Mesenchymal stem cell (in vitro differentiated cells and primary cell): ENCODE results near the gene TP53TG5.
A peak's percentile ranks its signal among the peaks of the same experiment; 100 is the strongest.

Source experiments
- DNase-seq: peaks from one replicate; pipeline ENCODE4 v3.0.0-alpha.2; 2013
- H2AFZ ChIP-seq: one replicate; pipeline ENCODE4 v1.6.1; 2013; ENCODE audit warnings: low read depth, mild to moderate bottlenecking, control low read depth, inconsistent platforms, low read length, moderate library complexity
- H2AK5ac ChIP-seq: 2 replicates; pipeline ENCODE4 v1.6.1; 2013; ENCODE audit warnings: low read length, moderate library complexity, mild to moderate bottlenecking, inconsistent platforms; ENCODE audit not compliant: severe bottlenecking
- H2BK120ac ChIP-seq: one replicate; pipeline ENCODE4 v1.6.1; 2013; ENCODE audit warnings: low read depth, mild to moderate bottlenecking, inconsistent platforms, low read length, moderate library complexity
- H2BK12ac ChIP-seq, 2 experiments: one replicate each; pipeline ENCODE4 v1.6.1; 2013; ENCODE audit warnings: inconsistent platforms in 2 of 2, low read length in 2 of 2, mild to moderate bottlenecking in 2 of 2, moderate library complexity in 2 of 2, control low read depth in 1 of 2
- H2BK15ac ChIP-seq: one replicate; pipeline ENCODE4 v1.6.1; 2013; ENCODE audit warnings: mild to moderate bottlenecking, low read depth, inconsistent platforms; ENCODE audit not compliant: poor library complexity, severe bottlenecking
- H2BK5ac ChIP-seq: 2 replicates; pipeline ENCODE4 v1.6.1; 2013; ENCODE audit warnings: low read depth, mild to moderate bottlenecking, low read length, control low read depth, inconsistent platforms; ENCODE audit not compliant: poor library complexity, severe bottlenecking
- H3K14ac ChIP-seq, 2 experiments: one replicate each; pipeline ENCODE4 v1.6.1; 2013; ENCODE audit warnings: inconsistent platforms in 2 of 2, low read length in 2 of 2, control low read depth in 1 of 2, mild to moderate bottlenecking in 1 of 2, moderate library complexity in 1 of 2
- H3K18ac ChIP-seq, 2 experiments: one replicate each; pipeline ENCODE4 v1.6.1; 2013; ENCODE audit warnings: inconsistent platforms in 2 of 2, low read length in 2 of 2, control low read depth in 1 of 2, low read depth in 1 of 2, mild to moderate bottlenecking in 1 of 2
- H3K23ac ChIP-seq, 2 experiments: one replicate each; pipeline ENCODE4 v1.6.1; 2013; ENCODE audit warnings: inconsistent platforms in 2 of 2, low read length in 2 of 2, mild to moderate bottlenecking in 2 of 2, moderate library complexity in 2 of 2, control low read depth in 1 of 2
- H3K27ac ChIP-seq: 2 replicates; pipeline ENCODE4 v1.5.1; 2013; ENCODE audit warnings: mild to moderate bottlenecking, moderate library complexity, low read length, control low read depth, inconsistent platforms; ENCODE audit not compliant: poor library complexity, severe bottlenecking
- H3K27me3 ChIP-seq, 2 experiments: 2 replicates each; pipeline versions ENCODE4 v1.6.1 to v1.7.0; 2013; ENCODE audit warnings: low read length in 2 of 2, mild to moderate bottlenecking in 2 of 2, moderate library complexity in 2 of 2, control low read depth in 1 of 2, inconsistent platforms in 1 of 2; ENCODE audit not compliant: control insufficient read depth in 1 of 2, insufficient read depth in 1 of 2
- H3K36me3 ChIP-seq, 2 experiments: 2 replicates each; pipeline versions ENCODE4 v1.6.1 to v1.7.0; 2013; ENCODE audit warnings: low read length in 2 of 2, control low read depth in 1 of 2, inconsistent platforms in 1 of 2, low read depth in 1 of 2, mild to moderate bottlenecking in 1 of 2; ENCODE audit not compliant: insufficient read depth in 2 of 2, control insufficient read depth in 1 of 2
- H3K4ac ChIP-seq, 2 experiments: one replicate each; pipeline ENCODE4 v1.6.1; 2013; ENCODE audit warnings: inconsistent platforms in 2 of 2, low read length in 2 of 2, mild to moderate bottlenecking in 2 of 2, moderate library complexity in 2 of 2, control low read depth in 1 of 2, low read depth in 1 of 2
- H3K4me1 ChIP-seq: 2 replicates; pipeline ENCODE4 v1.6.1; 2013; ENCODE audit warnings: low read depth, low read length, control low read depth; ENCODE audit not compliant: control insufficient read depth, insufficient read depth
- H3K4me2 ChIP-seq: 2 replicates; pipeline ENCODE4 v1.6.1; 2013; ENCODE audit warnings: low read length, mild to moderate bottlenecking, inconsistent platforms; ENCODE audit not compliant: poor library complexity, severe bottlenecking
- H3K4me3 ChIP-seq, 2 experiments: 2 replicates each; pipeline versions ENCODE4 v1.5.1 to v1.7.0; 2013; ENCODE audit warnings: low read length in 2 of 2, mild to moderate bottlenecking in 2 of 2, control low read depth in 1 of 2, low read depth in 1 of 2; ENCODE audit not compliant: insufficient read depth in 1 of 2
- H3K79me1 ChIP-seq: replicated peaks from 2 replicates; pipeline ENCODE4 v1.6.1; 2013; ENCODE audit warnings: mild to moderate bottlenecking, control low read depth, low read length, inconsistent platforms; ENCODE audit not compliant: poor library complexity, severe bottlenecking
- H3K9ac ChIP-seq: 2 replicates; pipeline ENCODE4 v1.7.0; 2013; ENCODE audit warnings: mild to moderate bottlenecking, low read length, moderate library complexity
- H3K9me3 ChIP-seq: 2 replicates; pipeline ENCODE4 v1.7.0; 2013; ENCODE audit warnings: mild to moderate bottlenecking, low read length; ENCODE audit not compliant: control insufficient read depth
- H4K8ac ChIP-seq: one replicate; pipeline ENCODE4 v1.6.1; 2013; ENCODE audit warnings: inconsistent platforms, mild to moderate bottlenecking, low read length, moderate library complexity
- H4K91ac ChIP-seq: one replicate; pipeline ENCODE4 v1.6.1; 2013; ENCODE audit warnings: mild to moderate bottlenecking, low read length, inconsistent platforms
- WGBS: methylation state at CpG from one replicate; pipeline ENCODE4 v1.1.7; 2013; ENCODE audit warnings: mixed read lengths; 5-methylcytosine and 5-hydroxymethylcytosine counted together

TP53TG5 gene

GRCh38 chr20:45374101-45374467 lies 4.0 kb downstream of the TP53TG5 start:
- Histone ChIP-seq H2BK12ac (no peak overlapping the region), H2AFZ (no peak overlapping the region), H3K4me2 (peak overlapping the region; percentile 57), H3K9me3 (no peaks in the 10 kb centered on the region), H3K23ac (no peak overlapping the region), H3K79me1 (peaks cover 7% of the 10 kb centered on the region), H3K4me1 (peaks cover 14% of the 10 kb centered on the region), H3K4me3 (peak overlapping the region in 1 of 2 experiments; percentile 85), H2BK5ac (no peak overlapping the region), H2BK120ac (no peak overlapping the region), H3K14ac (no peak overlapping the region), H2BK15ac (no peak overlapping the region), H3K4ac (no peak overlapping the region), H3K36me3 (peaks cover 9 to 14% of the 10 kb centered on the region in 2 experiments), H3K27ac (no peak overlapping the region), H3K18ac (no peak overlapping the region), H4K8ac (no peak overlapping the region), H2AK5ac (no peak overlapping the region), H4K91ac (no peak overlapping the region), H3K9ac (peak overlapping the region; percentile 83), H3K27me3 (no peaks in the 10 kb centered on the region)
- DNase-seq, result no peak
- 60% methylated on average over 9 of the region's 9 CpGs for WGBS

- Histone ChIP-seq H2BK15ac (peak overlapping the region; percentile 19), H3K9me3 (no peaks in the 10 kb centered on the region), H3K27me3 (no peaks in the 10 kb centered on the region), H3K27ac (no peak overlapping the region), H3K79me1 (peaks cover 7% of the 10 kb centered on the region), H3K4me3 (peak overlapping the region; percentile 14 to 85), H2AFZ (peak overlapping the region; percentile 3), H2BK5ac (no peak overlapping the region), H3K23ac (no peak overlapping the region), H4K91ac (no peak overlapping the region), H3K4ac (peak overlapping the region in 1 of 2 experiments; percentile 16), H3K9ac (peak overlapping the region; percentile 83), H4K8ac (peak overlapping the region; percentile 88), H2BK12ac (no peak overlapping the region), H3K36me3 (peaks cover 12 to 14% of the 10 kb centered on the region in 2 experiments), H3K4me1 (peaks cover 14% of the 10 kb centered on the region), H2AK5ac (no peak overlapping the region), H3K14ac (no peak overlapping the region), H3K4me2 (peak overlapping the region; percentile 57), H2BK120ac (no peak overlapping the region), H3K18ac (peak overlapping the region in 1 of 2 experiments; percentile 37)
- DNase-seq, result peak; percentile 80
- 17% methylated on average over 26 of the region's 38 CpGs for WGBS
These were observed 4.6 kb downstream of the TP53TG5 start for GRCh38 chr20:45373353-45374100.

- Histone ChIP-seq H2BK12ac (no peak overlapping the region), H4K8ac (no peak overlapping the region), H3K27me3 (no peaks in the 10 kb centered on the region), H3K27ac (no peak overlapping the region), H3K4me1 (peaks cover 14% of the 10 kb centered on the region), H3K36me3 (peaks cover 18 to 19% of the 10 kb centered on the region in 2 experiments), H2AK5ac (no peak overlapping the region), H3K4me2 (no peak overlapping the region), H3K79me1 (peaks cover 12% of the 10 kb centered on the region), H3K4me3 (peak overlapping the region in 1 of 2 experiments; percentile 85), H3K23ac (no peak overlapping the region), H4K91ac (no peak overlapping the region), H2BK5ac (no peak overlapping the region), H2AFZ (no peak overlapping the region), H3K9me3 (no peaks in the 10 kb centered on the region), H3K4ac (peak overlapping the region in 1 of 2 experiments; percentile 16), H3K18ac (no peak overlapping the region), H2BK15ac (no peak overlapping the region), H2BK120ac (no peak overlapping the region), H3K14ac (no peak overlapping the region), H3K9ac (peak overlapping the region; percentile 83)
- WGBS, result 51% methylated on average over 29 of the region's 30 CpGs
- no peak for DNase-seq
These were observed 5.3 kb downstream of the TP53TG5 start for GRCh38 chr20:45372646-45373352.

GRCh38 chr20:45372241-45372640 lies 5.9 kb downstream of the TP53TG5 start:
- no peaks in the 10 kb centered on the region for H3K9me3 ChIP-seq
- no peak overlapping the region for H3K27ac ChIP-seq
- no peak overlapping the region for H3K9ac ChIP-seq
- H4K91ac ChIP-seq, result no peak overlapping the region
- DNase-seq, result no peak
- peaks cover 18% of the 10 kb centered on the region for H3K79me1 ChIP-seq
- no peak overlapping the region for H3K18ac ChIP-seq
- H2BK120ac ChIP-seq, result no peak overlapping the region
- no peak overlapping the region for H2AK5ac ChIP-seq
- 94% methylated on average over 10 of the region's 10 CpGs for WGBS
- H2AFZ ChIP-seq, result no peak overlapping the region
- no peak overlapping the region for H2BK15ac ChIP-seq
- H2BK12ac ChIP-seq, result no peak overlapping the region
- peaks cover 12% of the 10 kb centered on the region for H3K4me1 ChIP-seq
- no peak overlapping the region for H3K23ac ChIP-seq
- peaks cover 24 to 25% of the 10 kb centered on the region in 2 experiments for H3K36me3 ChIP-seq
- no peak overlapping the region for H3K4ac ChIP-seq
- H2BK5ac ChIP-seq, result no peak overlapping the region
- H3K4me2 ChIP-seq, result no peak overlapping the region
- H4K8ac ChIP-seq, result no peak overlapping the region
- H3K14ac ChIP-seq, result no peak overlapping the region
- no peaks in the 10 kb centered on the region for H3K27me3 ChIP-seq
- no peak overlapping the region for H3K4me3 ChIP-seq
